ENCODE measurements around the gene LMO3. TPM values are rescaled to one million over a fixed set of nuclear protein-coding genes. Genes with fewer than 3 reads are reported as not detected.

LMO3 gene
- total RNA-seq = 100 to 1,000 TPM in 2 of 4 donors, 10 to 100 TPM in 2; 54.8 to 179 (median 117) TPM

GRCh38 chr12:16606117-16606200, at the start of gene LMO3:
Gene LMO3, minus strand, starts transcription at chr12:16606162. Its CDS starts 5,302 bp downstream, at chr12:16600860.
- no peak for TF ChIP-seq CTCF (IDR thresholded peaks at IDR 0.05; ENCODE audit: low read depth)

- no peak for TF ChIP-seq CTCF (IDR thresholded peaks at IDR 0.05; ENCODE audit: low read depth)
Measured at GRCh38 chr12:16636435-16637055, 30.6 kb upstream of the LMO3 start.

- no peak for TF ChIP-seq CTCF (IDR thresholded peaks at IDR 0.05; ENCODE audit: low read depth)
Measured at GRCh38 chr12:16634786-16635185, 28.8 kb upstream of the LMO3 start.

- no peak for TF ChIP-seq CTCF (IDR thresholded peaks at IDR 0.05; ENCODE audit: low read depth)
Measured at GRCh38 chr12:16626991-16627390, 21.0 kb upstream of the LMO3 start.

GRCh38 chr12:16622338-16622737, 16.4 kb upstream of the LMO3 start:
- no peak for TF ChIP-seq CTCF (IDR thresholded peaks at IDR 0.05; ENCODE audit: low read depth)

- no peak for TF ChIP-seq CTCF (IDR thresholded peaks at IDR 0.05; ENCODE audit: low read depth)
Measured at GRCh38 chr12:16619537-16619936, 13.6 kb upstream of the LMO3 start.

- no peak for TF ChIP-seq CTCF (IDR thresholded peaks at IDR 0.05; ENCODE audit: low read depth)
Measured at GRCh38 chr12:16618256-16618655, 12.3 kb upstream of the LMO3 start.

GRCh38 chr12:16613199-16613598, 7.2 kb upstream of the LMO3 start:
- no peak for TF ChIP-seq CTCF (IDR thresholded peaks at IDR 0.05; ENCODE audit: low read depth)
